H9 (cell line): ENCODE data around the gene SDR42E1. TPM values are rescaled to one million over a fixed set of nuclear protein-coding genes. Genes with fewer than 3 reads are reported as not detected.
A peak's percentile ranks its signal among the peaks of the same experiment; 100 is the strongest.

Source experiments
- DNase-seq: peaks from one replicate; pipeline ENCODE4 v3.0.0-alpha.2; 2017
- H2AFZ ChIP-seq: one replicate; pipeline ENCODE4 v1.6.1; 2013; ENCODE audit warnings: mild to moderate bottlenecking, low read length, control low read depth, moderate library complexity
- H2AK5ac ChIP-seq: 2 replicates; pipeline ENCODE4 v1.6.1; 2013; ENCODE audit warnings: low read length, control low read depth, mixed read lengths; ENCODE audit not compliant: insufficient read length
- H2BK120ac ChIP-seq: one replicate; pipeline ENCODE4 v1.6.1; 2013; ENCODE audit warnings: low read depth, mild to moderate bottlenecking, low read length, control low read depth, inconsistent platforms; ENCODE audit not compliant: poor library complexity, severe bottlenecking
- H2BK12ac ChIP-seq: 2 replicates; pipeline ENCODE4 v1.6.1; 2013; ENCODE audit warnings: low read length, control low read depth, mixed read lengths, low read depth; ENCODE audit not compliant: insufficient read length
- H2BK15ac ChIP-seq: 2 replicates; pipeline ENCODE4 v1.6.1; 2013; ENCODE audit warnings: low read depth, low read length, control low read depth
- H2BK20ac ChIP-seq: one replicate; pipeline ENCODE4 v1.6.1; 2013; ENCODE audit warnings: low read depth, mild to moderate bottlenecking, low read length, control low read depth, inconsistent platforms; ENCODE audit not compliant: poor library complexity, severe bottlenecking
- H2BK5ac ChIP-seq: 2 replicates; pipeline ENCODE4 v1.6.1; 2013; ENCODE audit warnings: low read length, control low read depth, mixed read lengths; ENCODE audit not compliant: insufficient read length
- H3K14ac ChIP-seq: 2 replicates; pipeline ENCODE4 v1.6.1; 2013; ENCODE audit warnings: low read length, control low read depth; ENCODE audit not compliant: insufficient read depth
- H3K18ac ChIP-seq: 2 replicates; pipeline ENCODE4 v1.6.1; 2013; ENCODE audit warnings: low read depth, mild to moderate bottlenecking, mixed read lengths, low read length, control low read depth; ENCODE audit not compliant: insufficient read length
- H3K23ac ChIP-seq: 2 replicates; pipeline ENCODE4 v1.6.1; 2013; ENCODE audit warnings: low read length, control low read depth, mixed read lengths, low read depth; ENCODE audit not compliant: insufficient read length
- H3K23me2 ChIP-seq: 2 replicates; pipeline ENCODE4 v1.6.1; 2013; ENCODE audit warnings: low read depth, mild to moderate bottlenecking, mixed read lengths, low read length, control low read depth; ENCODE audit not compliant: insufficient read length, poor library complexity, severe bottlenecking
- H3K27ac ChIP-seq: 2 replicates; pipeline ENCODE4 v1.5.1; 2013; ENCODE audit warnings: low read length, control low read depth, mixed read lengths, low read depth; ENCODE audit not compliant: insufficient read length
- H3K27me3 ChIP-seq: 2 replicates; pipeline ENCODE4 v1.6.1; 2013; ENCODE audit warnings: low read length, control low read depth, inconsistent platforms; ENCODE audit not compliant: insufficient read depth
- H3K4ac ChIP-seq: 2 replicates; pipeline ENCODE4 v1.6.1; 2013; ENCODE audit warnings: low read depth, mild to moderate bottlenecking, control low read depth, inconsistent platforms, low read length, moderate library complexity
- H3K4me1 ChIP-seq: 2 replicates; pipeline ENCODE4 v1.6.1; 2013; ENCODE audit warnings: low read length, control low read depth, inconsistent platforms; ENCODE audit not compliant: insufficient read depth
- H3K4me2 ChIP-seq: 2 replicates; pipeline ENCODE4 v1.6.1; 2013; ENCODE audit warnings: low read length, control low read depth, mixed read lengths; ENCODE audit not compliant: insufficient read length, insufficient read depth
- H3K56ac ChIP-seq: 2 replicates; pipeline ENCODE4 v1.6.1; 2013; ENCODE audit warnings: low read depth, mild to moderate bottlenecking, mixed read lengths, low read length, control low read depth; ENCODE audit not compliant: insufficient read length
- H3K79me1 ChIP-seq: 2 replicates; pipeline ENCODE4 v1.6.1; 2013; ENCODE audit warnings: low read depth, mild to moderate bottlenecking, moderate library complexity, low read length, control low read depth, inconsistent platforms; ENCODE audit not compliant: insufficient read depth, poor library complexity, severe bottlenecking
- H3K79me2 ChIP-seq: 2 replicates; pipeline ENCODE4 v1.6.1; 2013; ENCODE audit warnings: low read length, control low read depth, inconsistent platforms; ENCODE audit not compliant: insufficient read depth
- H3K9ac ChIP-seq: 2 replicates; pipeline ENCODE4 v1.6.1; 2013; ENCODE audit warnings: low read length, control low read depth, mixed read lengths; ENCODE audit not compliant: insufficient read length; ENCODE audit errors: extremely low read depth
- H3K9me3 ChIP-seq: one replicate; pipeline ENCODE4 v1.6.1; 2013; ENCODE audit warnings: low read depth, low read length, inconsistent platforms; ENCODE audit not compliant: control insufficient read depth
- H3T11ph ChIP-seq: one replicate; pipeline ENCODE4 v1.6.1; 2013; ENCODE audit warnings: mild to moderate bottlenecking, low read length, control low read depth, inconsistent platforms
- H4K20me1 ChIP-seq: one replicate; pipeline ENCODE4 v1.6.1; 2013; ENCODE audit not compliant: control insufficient read depth, insufficient read length, insufficient read depth
- H4K5ac ChIP-seq: 2 replicates; pipeline ENCODE4 v1.6.1; 2013; ENCODE audit warnings: low read depth, mild to moderate bottlenecking, mixed read lengths, low read length, control low read depth; ENCODE audit not compliant: insufficient read length
- H4K8ac ChIP-seq: replicated peaks from 2 replicates; pipeline ENCODE4 v1.6.1; 2013; ENCODE audit warnings: low read length, control low read depth, mixed read lengths, low read depth; ENCODE audit not compliant: insufficient read length
- H4K91ac ChIP-seq: 2 replicates; pipeline ENCODE4 v1.6.1; 2013; ENCODE audit warnings: low read depth, mild to moderate bottlenecking, moderate library complexity, mixed read lengths, low read length, control low read depth; ENCODE audit not compliant: insufficient read length
- H3K27ac Mint-ChIP-seq, 3 experiments: 2 replicates in 2 of 3; 3 replicates in 1 of 3; pipeline ENCODE4 v1.8.0; 2020 to 2021; ENCODE audit warnings: mixed read lengths in 3 of 3, mild to moderate bottlenecking in 1 of 3, moderate library complexity in 1 of 3
- H3K27me3 Mint-ChIP-seq: 2 replicates; pipeline ENCODE4 v1.8.0; 2021; ENCODE audit warnings: low read depth, mild to moderate bottlenecking, moderate library complexity, mixed read lengths
- H3K36me3 Mint-ChIP-seq, 3 experiments: 2 replicates in 2 of 3; 3 replicates in 1 of 3; pipeline ENCODE4 v1.8.0; 2020 to 2021; ENCODE audit warnings: low read depth in 3 of 3, mixed read lengths in 3 of 3; ENCODE audit not compliant: insufficient read depth in 1 of 3
- H3K4me1 Mint-ChIP-seq, 2 experiments: 2 replicates each; pipeline ENCODE4 v1.8.0; 2020; ENCODE audit warnings: mixed read lengths in 2 of 2
- H3K4me3 Mint-ChIP-seq, 2 experiments: 2 replicates in 1 of 2; 3 replicates in 1 of 2; pipeline ENCODE4 v1.8.0; 2020 to 2021; ENCODE audit warnings: mild to moderate bottlenecking in 2 of 2, mixed read lengths in 2 of 2, moderate library complexity in 1 of 2
- H3K9me3 Mint-ChIP-seq, 2 experiments: 2 replicates in 1 of 2; 3 replicates in 1 of 2; pipeline ENCODE4 v1.8.0; 2020; ENCODE audit warnings: mild to moderate bottlenecking in 2 of 2, mixed read lengths in 2 of 2, moderate library complexity in 1 of 2
- WGBS: extraction: QIAGEN DNeasy Blood & Tissue Kit; methylation state at CpG from one replicate; pipeline ENCODE4 v1.1.7; 2013; ENCODE audit warnings: missing lambda C conversion rate, low lambda C conversion rate, mixed read lengths; ENCODE audit not compliant: insufficient read length; ENCODE audit errors: extremely low coverage; 5-methylcytosine and 5-hydroxymethylcytosine counted together
- total RNA-seq: library from RNA; stranded (reverse); gene quantifications from 2 replicates; pipeline ENCODE4 v1.2.1, GENCODE V29; 2021
- TF ChIP-seq, protein P1 (sequence below): fragments of 200-600 bp; sonication (generic); conservative IDR thresholded peaks from 3 replicates; pipeline ENCODE4 v1.8.0; 2021; ENCODE audit warnings: antibody characterized with exemption, mild to moderate bottlenecking

The SDR42E1 gene
- total RNA-seq, 1 experiment from 2014 or later, result not detected

- Histone ChIP-seq H3K79me2 (no peaks in the 10 kb centered on the region), H2BK12ac (no peak overlapping the region), H3K14ac (no peak overlapping the region), H4K8ac (no peak overlapping the region), H2BK20ac (no peak overlapping the region), H2AK5ac (no peak overlapping the region), H3K4ac (no peak overlapping the region), H4K91ac (no peak overlapping the region), H3K27me3 (no peaks in the 10 kb centered on the region), H3K79me1 (no peaks in the 10 kb centered on the region), H2BK5ac (no peak overlapping the region), H3K23me2 (no peaks in the 10 kb centered on the region), H3T11ph (no peak overlapping the region), H3K9me3 (no peaks in the 10 kb centered on the region), H2BK120ac (no peak overlapping the region), H2BK15ac (no peak overlapping the region), H3K18ac (no peak overlapping the region), H3K23ac (no peak overlapping the region), H3K27ac (no peak overlapping the region), H3K4me2 (no peak overlapping the region), H2AFZ (no peak overlapping the region), H4K5ac (no peak overlapping the region), H3K56ac (no peak overlapping the region), H3K4me1 (peaks cover 4% of the 10 kb centered on the region; the same call in 1 of the 2 replicates), H4K20me1 (no peaks in the 10 kb centered on the region), H3K9ac (no peak overlapping the region)
- H3K27ac Mint-ChIP-seq, result peak overlapping the region in 1 of 3 experiments; percentile 10; a peak in 1 of 7 replicates
- peaks cover 4% of the 10 kb centered on the region; the same call in 1 of the 2 replicates for H3K27me3 Mint-ChIP-seq
- TF ChIP-seq, protein P1, sequence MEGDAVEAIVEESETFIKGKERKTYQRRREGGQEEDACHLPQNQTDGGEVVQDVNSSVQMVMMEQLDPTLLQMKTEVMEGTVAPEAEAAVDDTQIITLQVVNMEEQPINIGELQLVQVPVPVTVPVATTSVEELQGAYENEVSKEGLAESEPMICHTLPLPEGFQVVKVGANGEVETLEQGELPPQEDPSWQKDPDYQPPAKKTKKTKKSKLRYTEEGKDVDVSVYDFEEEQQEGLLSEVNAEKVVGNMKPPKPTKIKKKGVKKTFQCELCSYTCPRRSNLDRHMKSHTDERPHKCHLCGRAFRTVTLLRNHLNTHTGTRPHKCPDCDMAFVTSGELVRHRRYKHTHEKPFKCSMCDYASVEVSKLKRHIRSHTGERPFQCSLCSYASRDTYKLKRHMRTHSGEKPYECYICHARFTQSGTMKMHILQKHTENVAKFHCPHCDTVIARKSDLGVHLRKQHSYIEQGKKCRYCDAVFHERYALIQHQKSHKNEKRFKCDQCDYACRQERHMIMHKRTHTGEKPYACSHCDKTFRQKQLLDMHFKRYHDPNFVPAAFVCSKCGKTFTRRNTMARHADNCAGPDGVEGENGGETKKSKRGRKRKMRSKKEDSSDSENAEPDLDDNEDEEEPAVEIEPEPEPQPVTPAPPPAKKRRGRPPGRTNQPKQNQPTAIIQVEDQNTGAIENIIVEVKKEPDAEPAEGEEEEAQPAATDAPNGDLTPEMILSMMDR, result no peak
- H3K36me3 Mint-ChIP-seq, result no peaks in the 10 kb centered on the region
- WGBS, result no CpG with 5 or more reads among the region's 4 CpGs
- H3K9me3 Mint-ChIP-seq, result no peaks in the 10 kb centered on the region
- DNase-seq, result no peak
- peaks cover 6 to 9% of the 10 kb centered on the region in 2 experiments for H3K4me1 Mint-ChIP-seq
- no peak overlapping the region for H3K4me3 Mint-ChIP-seq
These were observed 30.3 kb upstream of the SDR42E1 start for GRCh38 chr16:82041542-82041941.
